Lung microvascular endothelial cell (primary cell): ENCODE results near the gene SERINC1. TPM values are rescaled to one million over a fixed set of nuclear protein-coding genes. Genes with fewer than 3 reads are reported as not detected.

Source experiments
- DNase-seq, 2 donors: peaks; one replicate each; pipeline versions ENCODE4 v3.0.0 to v3.0.0-alpha.2; 2010; ENCODE audit warnings: low read depth in 2 of 2
- total RNA-seq: library from RNA; depleted of rRNA; stranded (reverse); fragments of >200 nt; gene quantifications from 2 replicates; pipeline ENCODE4 v1.2.1, GENCODE V29; 2014

Gene SERINC1
- total RNA-seq, 1 donor from 2014 or later: 270 TPM

GRCh38 chr6:122393351-122393896 is 78.2 kb downstream of the SERINC1 start:
- no peak for DNase-seq

Other genes with a start within 250 kb of the SERINC1 start
- 15.9 and 18.8 TPM in 2 replicates for gene HSF2, start 72.2 kb downstream of the SERINC1 start, total RNA-seq
- 0.20 TPM in 1 of 2 replicates, not detected in the other for gene PKIB, start 138.6 kb upstream of the SERINC1 start, total RNA-seq